Urinary bladder (tissue), 4 donors: ENCODE measurements around the gene CRHR2. TPM values are rescaled to one million over a fixed set of nuclear protein-coding genes. Genes with fewer than 3 reads are reported as not detected.

ENCODE experiments used
- DNase-seq: peaks from one replicate; pipeline ENCODE4 v3.0.0-alpha.2; 2015; ENCODE audit errors: extremely low spot score
- H3K27ac ChIP-seq: one replicate; pipeline ENCODE4 v1.5.1; 2013; ENCODE audit warnings: low read depth, mild to moderate bottlenecking, moderate library complexity
- H3K36me3 ChIP-seq: one replicate; pipeline ENCODE4 v1.6.1; 2013; ENCODE audit warnings: mild to moderate bottlenecking, moderate library complexity; ENCODE audit not compliant: insufficient read depth
- H3K4me1 ChIP-seq: one replicate; pipeline ENCODE4 v1.6.1; 2013; ENCODE audit warnings: mild to moderate bottlenecking, moderate library complexity; ENCODE audit not compliant: insufficient read depth
- H3K4me3 ChIP-seq: one replicate; pipeline ENCODE4 v1.5.1; 2013; ENCODE audit warnings: low read depth, low read length
- WGBS: extraction: QIAGEN DNeasy Blood & Tissue Kit; methylation state at CpG from one replicate; pipeline ENCODE4 v1.1.7; 2013; 5-methylcytosine and 5-hydroxymethylcytosine counted together
- polyA plus RNA-seq: library from polyadenylated mRNA; stranded (reverse); fragments of 200-250 nt; gene quantifications from one replicate; pipeline ENCODE4 v1.2.3, GENCODE V29; 2013
- total RNA-seq: library from RNA; depleted of rRNA; stranded (reverse); fragments of >200 nt; gene quantifications from one replicate; pipeline ENCODE4 v1.2.3, GENCODE V29; 2014
- donor health status: healthy with polysubstance abuse.
- donor health status: healthy.

Gene CRHR2
- total and polyA plus RNA-seq, 2 donors, result 0.03 to 0.16 TPM

- Histone ChIP-seq H3K36me3 (no peaks in the 10 kb centered on the region), H3K4me1 (no peaks in the 10 kb centered on the region), H3K27ac (no peak overlapping the region), H3K4me3 (no peak overlapping the region)
- 82% methylated on average over 3 of the region's 3 CpGs for WGBS
- no peak for DNase-seq
Measured at GRCh38 chr7:30700941-30701340, 18.7 kb upstream of the CRHR2 start.

- H3K27ac ChIP-seq, result no peak overlapping the region
- no peaks in the 10 kb centered on the region for H3K4me1 ChIP-seq
- 54% methylated on average over 17 of the region's 17 CpGs for WGBS
- no peaks in the 10 kb centered on the region for H3K36me3 ChIP-seq
- no peak for DNase-seq
- no peak overlapping the region for H3K4me3 ChIP-seq
Measured at GRCh38 chr7:30699706-30700495, 17.6 kb upstream of the CRHR2 start.

- no peak overlapping the region for H3K4me3 ChIP-seq
Measured at GRCh38 chr7:30698481-30698880, 16.2 kb upstream of the CRHR2 start.

GRCh38 chr7:30697719-30698460 is 15.6 kb upstream of the CRHR2 start:
- Histone ChIP-seq H3K4me3 (no peak overlapping the region), H3K4me1 (no peaks in the 10 kb centered on the region), H3K36me3 (no peaks in the 10 kb centered on the region), H3K27ac (no peak overlapping the region)
- DNase-seq, result no peak
- WGBS, result 67% methylated on average over 15 of the region's 15 CpGs

More at GRCh38 chr7:30698481-30698880, 16.2 kb upstream of the CRHR2 start:
- WGBS, result 80% methylated on average over 4 of the region's 4 CpGs
- H3K4me1 ChIP-seq, result no peaks in the 10 kb centered on the region
- H3K27ac ChIP-seq, result no peak overlapping the region
- no peaks in the 10 kb centered on the region for H3K36me3 ChIP-seq
- no peak for DNase-seq

GRCh38 chr7:30694774-30695721 is 12.8 kb upstream of the CRHR2 start:
- H3K4me1 ChIP-seq, result no peaks in the 10 kb centered on the region
- no peak overlapping the region for H3K27ac ChIP-seq
- no peak for DNase-seq
- no peak overlapping the region for H3K4me3 ChIP-seq
- H3K36me3 ChIP-seq, result no peaks in the 10 kb centered on the region
- WGBS, result 74% methylated on average over 13 of the region's 13 CpGs

GRCh38 chr7:30694218-30694745 is 12.0 kb upstream of the CRHR2 start:
- Histone ChIP-seq H3K27ac (no peak overlapping the region), H3K36me3 (no peaks in the 10 kb centered on the region), H3K4me1 (no peaks in the 10 kb centered on the region), H3K4me3 (no peak overlapping the region)
- DNase-seq, result no peak
- 44% methylated on average over 6 of the region's 6 CpGs for WGBS

GRCh38 chr7:30692882-30693281 is 10.6 kb upstream of the CRHR2 start:
- WGBS, result 81% methylated on average over 4 of the region's 4 CpGs
- no peaks in the 10 kb centered on the region for H3K36me3 ChIP-seq
- no peaks in the 10 kb centered on the region for H3K4me1 ChIP-seq
- DNase-seq, result no peak
- no peak overlapping the region for H3K27ac ChIP-seq
- no peak overlapping the region for H3K4me3 ChIP-seq

GRCh38 chr7:30692438-30692837 is 10.2 kb upstream of the CRHR2 start:
- Histone ChIP-seq H3K4me3 (no peak overlapping the region), H3K27ac (no peak overlapping the region), H3K4me1 (no peaks in the 10 kb centered on the region), H3K36me3 (no peaks in the 10 kb centered on the region)
- DNase-seq, result no peak
- 88% methylated on average over 10 of the region's 10 CpGs for WGBS

GRCh38 chr7:30690011-30690410 is 7.8 kb upstream of the CRHR2 start:
- WGBS, result 91% methylated on average over 7 of the region's 7 CpGs
- no peak overlapping the region for H3K27ac ChIP-seq
- DNase-seq, result no peak
- no peaks in the 10 kb centered on the region for H3K4me1 ChIP-seq
- no peaks in the 10 kb centered on the region for H3K36me3 ChIP-seq
- H3K4me3 ChIP-seq, result no peak overlapping the region

GRCh38 chr7:30688718-30689221 is 6.5 kb upstream of the CRHR2 start:
- Histone ChIP-seq H3K4me1 (no peaks in the 10 kb centered on the region), H3K27ac (no peak overlapping the region), H3K4me3 (no peak overlapping the region), H3K36me3 (no peaks in the 10 kb centered on the region)
- no peak for DNase-seq
- WGBS, result 52% methylated on average over 5 of the region's 5 CpGs

GRCh38 chr7:30687604-30688003 is 5.3 kb upstream of the CRHR2 start:
- H3K4me3 ChIP-seq, result no peak overlapping the region
- H3K36me3 ChIP-seq, result no peaks in the 10 kb centered on the region
- no peaks in the 10 kb centered on the region for H3K4me1 ChIP-seq
- WGBS, result 80% methylated on average over 6 of the region's 6 CpGs
- H3K27ac ChIP-seq, result no peak overlapping the region
- DNase-seq, result no peak

GRCh38 chr7:30684351-30684750 is 2.1 kb upstream of the CRHR2 start:
- no peaks in the 10 kb centered on the region for H3K4me1 ChIP-seq
- no peaks in the 10 kb centered on the region for H3K36me3 ChIP-seq
- WGBS, result 62% methylated on average over 2 of the region's 2 CpGs
- no peak for DNase-seq
- no peak overlapping the region for H3K27ac ChIP-seq
- no peak overlapping the region for H3K4me3 ChIP-seq

- DNase-seq, result no peak
- Histone ChIP-seq H3K4me1 (no peaks in the 10 kb centered on the region), H3K27ac (no peak overlapping the region), H3K36me3 (no peaks in the 10 kb centered on the region), H3K4me3 (no peak overlapping the region)
- 89% methylated on average over 3 of the region's 3 CpGs for WGBS
Measured at GRCh38 chr7:30683816-30684215, 1.6 kb upstream of the CRHR2 start.
